Natural killer cell (primary cell): ENCODE results near the gene PUS1. TPM values are rescaled to one million over a fixed set of nuclear protein-coding genes. Genes with fewer than 3 reads are reported as not detected.

Experiments used
- ATAC-seq, 3 donors: fragments of 150-1000 bp in 2 of 3; fragments of 200-7000 bp in 1 of 3; cut with Tn5 transposase; 1 replicate in 1 of 3; 2 replicates in 2 of 3; pipeline ENCODE4 v1.10.0; 2021; ENCODE audit warnings: mild to moderate bottlenecking in 2 of 3, moderate library complexity in 2 of 3
- DNase-seq, 2 donors: peaks; one replicate each; pipeline versions ENCODE4 v3.0.0 to v3.0.0-alpha.2; 2013 to 2021; ENCODE audit warnings: mixed read lengths in 1 of 2
- H3K27ac ChIP-seq: one replicate; pipeline ENCODE4 v1.5.1; 2013; ENCODE audit warnings: mild to moderate bottlenecking, low read length
- H3K27me3 ChIP-seq: one replicate; pipeline ENCODE4 v1.6.1; 2013; ENCODE audit warnings: low read length; ENCODE audit not compliant: control insufficient read depth, insufficient read depth
- H3K36me3 ChIP-seq: one replicate; pipeline ENCODE4 v1.6.1; 2013; ENCODE audit warnings: low read length; ENCODE audit not compliant: control insufficient read depth, insufficient read depth
- H3K4me1 ChIP-seq: one replicate; pipeline ENCODE4 v1.6.1; 2013; ENCODE audit warnings: low read length; ENCODE audit not compliant: control insufficient read depth, insufficient read depth
- H3K4me3 ChIP-seq: one replicate; pipeline ENCODE4 v1.5.1; 2013; ENCODE audit warnings: low read length
- H3K9me3 ChIP-seq: one replicate; pipeline ENCODE4 v1.6.1; 2013; ENCODE audit warnings: low read length; ENCODE audit not compliant: control insufficient read depth, insufficient read depth
- H3K27ac Mint-ChIP-seq, 2 donors: one replicate each; pipeline ENCODE4 v1.8.0; 2022; ENCODE audit warnings: mild to moderate bottlenecking in 2 of 2, mixed read lengths in 2 of 2, moderate library complexity in 1 of 2
- H3K27me3 Mint-ChIP-seq, 2 donors: one replicate each; pipeline ENCODE4 v1.8.0; 2022; ENCODE audit warnings: low read depth in 2 of 2, mixed read lengths in 2 of 2
- H3K36me3 Mint-ChIP-seq: one replicate; pipeline ENCODE4 v1.8.0; 2022; ENCODE audit warnings: mixed read lengths
- H3K4me1 Mint-ChIP-seq, 2 donors: one replicate each; pipeline ENCODE4 v1.8.0; 2022; ENCODE audit warnings: mixed read lengths in 2 of 2
- H3K4me3 Mint-ChIP-seq: one replicate; pipeline ENCODE4 v1.8.0; 2022; ENCODE audit warnings: mild to moderate bottlenecking, moderate library complexity, mixed read lengths
- H3K9me3 Mint-ChIP-seq, 2 donors: one replicate each; pipeline ENCODE4 v1.8.0; 2022; ENCODE audit warnings: mixed read lengths in 2 of 2
- WGBS: methylation state at CpG from one replicate; pipeline ENCODE4 v1.1.7; 2013; ENCODE audit warnings: missing lambda C conversion rate; ENCODE audit not compliant: insufficient coverage; 5-methylcytosine and 5-hydroxymethylcytosine counted together
- intact Hi-C: fragments of 100-400 bp; cut with micrococcal nuclease; formaldehyde crosslinking; loops from one replicate; pipeline ENCODE4 v1.14.2; 2022
- total RNA-seq, 4 donors: library from RNA; stranded (reverse); fragments of 120-200 nt in 1 of 4; gene quantifications; one replicate each; pipeline versions ENCODE4 v1.2.3 to v1.2.4, GENCODE V29; 2013 to 2022
- TF ChIP-seq, protein P1 (sequence below): fragments of 200-600 bp; IDR thresholded peaks from one replicate; pipeline ENCODE4 v1.8.0; 2022; ENCODE audit warnings: antibody characterized with exemption

The PUS1 gene
- total RNA-seq, 3 donors from 2014 or later (not counting 1 experiment from before 2014, with no cell fraction given): 16.9 to 21.9 (median 20.6) TPM

DNA sequence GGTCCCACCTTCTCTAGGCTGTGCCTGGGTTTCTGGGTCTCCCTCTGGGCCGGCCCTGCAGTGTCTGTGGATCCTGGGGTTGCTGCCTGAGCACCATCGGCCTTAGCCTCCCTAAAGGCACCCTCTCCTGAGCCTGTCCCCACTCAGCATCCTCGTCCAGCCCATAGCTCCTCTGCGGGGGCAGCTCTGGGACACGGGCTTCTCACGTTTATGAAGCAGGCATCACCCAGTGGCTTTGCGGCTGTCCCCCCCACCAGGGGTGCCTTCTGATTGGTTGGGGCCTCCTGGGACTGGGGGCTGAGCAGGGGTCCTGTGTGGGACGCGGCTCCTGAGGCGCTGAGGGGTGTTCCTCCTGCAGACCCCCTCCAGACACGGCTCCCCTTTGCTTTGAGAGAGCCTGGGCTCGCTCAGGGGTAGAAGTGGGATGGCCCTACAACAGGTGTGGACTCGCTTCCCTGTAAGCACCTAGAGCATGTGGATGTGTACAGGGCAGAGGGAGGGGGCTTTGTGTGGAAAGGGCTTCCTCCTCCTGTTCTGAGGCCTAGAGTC, 23.9 kb upstream of the PUS1 start:
- Mint-ChIP-seq H3K9me3 (no peaks in the 10 kb centered on the region), H3K27me3 (no peaks in the 10 kb centered on the region), H3K27ac (peak overlapping the region in 1 of 2 donors; percentile 20), H3K4me3 (no peak overlapping the region), H3K36me3 (no peaks in the 10 kb centered on the region), H3K4me1 (peaks cover 0 to 27% of the 10 kb centered on the region in 2 donors)
- no peak for DNase-seq
- intact Hi-C loops: no loop called here
- Histone ChIP-seq H3K4me3 (no peak overlapping the region), H3K27ac (no peak overlapping the region), H3K4me1 (peaks cover 20% of the 10 kb centered on the region), H3K36me3 (peaks cover 7% of the 10 kb centered on the region), H3K27me3 (no peaks in the 10 kb centered on the region), H3K9me3 (no peaks in the 10 kb centered on the region)
- WGBS: 89% methylated on average over 13 of the region's 13 CpGs
- TF ChIP-seq, protein P1, sequence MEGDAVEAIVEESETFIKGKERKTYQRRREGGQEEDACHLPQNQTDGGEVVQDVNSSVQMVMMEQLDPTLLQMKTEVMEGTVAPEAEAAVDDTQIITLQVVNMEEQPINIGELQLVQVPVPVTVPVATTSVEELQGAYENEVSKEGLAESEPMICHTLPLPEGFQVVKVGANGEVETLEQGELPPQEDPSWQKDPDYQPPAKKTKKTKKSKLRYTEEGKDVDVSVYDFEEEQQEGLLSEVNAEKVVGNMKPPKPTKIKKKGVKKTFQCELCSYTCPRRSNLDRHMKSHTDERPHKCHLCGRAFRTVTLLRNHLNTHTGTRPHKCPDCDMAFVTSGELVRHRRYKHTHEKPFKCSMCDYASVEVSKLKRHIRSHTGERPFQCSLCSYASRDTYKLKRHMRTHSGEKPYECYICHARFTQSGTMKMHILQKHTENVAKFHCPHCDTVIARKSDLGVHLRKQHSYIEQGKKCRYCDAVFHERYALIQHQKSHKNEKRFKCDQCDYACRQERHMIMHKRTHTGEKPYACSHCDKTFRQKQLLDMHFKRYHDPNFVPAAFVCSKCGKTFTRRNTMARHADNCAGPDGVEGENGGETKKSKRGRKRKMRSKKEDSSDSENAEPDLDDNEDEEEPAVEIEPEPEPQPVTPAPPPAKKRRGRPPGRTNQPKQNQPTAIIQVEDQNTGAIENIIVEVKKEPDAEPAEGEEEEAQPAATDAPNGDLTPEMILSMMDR: no peak
- ATAC-seq: no peak

DNA sequence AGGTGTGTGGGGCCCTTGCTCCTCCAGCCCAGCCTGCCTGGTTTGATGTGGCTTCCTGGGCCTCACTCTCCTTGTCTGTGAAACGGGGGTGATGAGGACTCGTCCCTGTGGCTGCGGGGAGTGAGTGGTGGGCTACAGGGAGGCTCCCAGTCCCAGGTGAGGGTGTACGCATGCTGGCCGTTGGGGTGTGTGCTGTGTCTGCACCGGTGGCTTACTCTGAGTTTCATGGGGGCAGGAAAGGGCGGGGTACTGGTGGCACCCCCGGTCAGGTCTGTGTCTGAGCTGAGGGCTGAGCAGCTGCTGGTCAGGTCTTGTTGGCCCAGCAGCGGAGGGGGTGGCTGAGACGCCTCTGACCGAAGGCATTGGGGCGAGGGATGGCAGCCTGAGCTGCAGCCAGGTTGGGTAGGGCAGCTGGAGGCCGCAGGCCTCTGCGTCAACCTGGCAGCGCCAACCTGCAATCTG, 23.4 kb upstream of the PUS1 start:
- no peak for DNase-seq
- H3K4me1 Mint-ChIP-seq: peaks cover 0 to 24% of the 10 kb centered on the region in 2 donors
- Histone ChIP-seq H3K9me3 (no peaks in the 10 kb centered on the region), H3K27ac (no peak overlapping the region), H3K4me1 (peaks cover 20% of the 10 kb centered on the region), H3K27me3 (no peaks in the 10 kb centered on the region), H3K36me3 (peaks cover 11% of the 10 kb centered on the region), H3K4me3 (no peak overlapping the region)
- H3K27ac Mint-ChIP-seq: peak overlapping the region in 1 of 2 donors; percentile 20
- intact Hi-C loops: no loop called here
- no peaks in the 10 kb centered on the region for H3K9me3 Mint-ChIP-seq
- WGBS: 76% methylated on average over 15 of the region's 15 CpGs
- ATAC-seq: no peak
- TF ChIP-seq, protein P1: no peak
- no peak overlapping the region for H3K4me3 Mint-ChIP-seq
- no peaks in the 10 kb centered on the region for H3K27me3 Mint-ChIP-seq
- no peaks in the 10 kb centered on the region for H3K36me3 Mint-ChIP-seq

DNA sequence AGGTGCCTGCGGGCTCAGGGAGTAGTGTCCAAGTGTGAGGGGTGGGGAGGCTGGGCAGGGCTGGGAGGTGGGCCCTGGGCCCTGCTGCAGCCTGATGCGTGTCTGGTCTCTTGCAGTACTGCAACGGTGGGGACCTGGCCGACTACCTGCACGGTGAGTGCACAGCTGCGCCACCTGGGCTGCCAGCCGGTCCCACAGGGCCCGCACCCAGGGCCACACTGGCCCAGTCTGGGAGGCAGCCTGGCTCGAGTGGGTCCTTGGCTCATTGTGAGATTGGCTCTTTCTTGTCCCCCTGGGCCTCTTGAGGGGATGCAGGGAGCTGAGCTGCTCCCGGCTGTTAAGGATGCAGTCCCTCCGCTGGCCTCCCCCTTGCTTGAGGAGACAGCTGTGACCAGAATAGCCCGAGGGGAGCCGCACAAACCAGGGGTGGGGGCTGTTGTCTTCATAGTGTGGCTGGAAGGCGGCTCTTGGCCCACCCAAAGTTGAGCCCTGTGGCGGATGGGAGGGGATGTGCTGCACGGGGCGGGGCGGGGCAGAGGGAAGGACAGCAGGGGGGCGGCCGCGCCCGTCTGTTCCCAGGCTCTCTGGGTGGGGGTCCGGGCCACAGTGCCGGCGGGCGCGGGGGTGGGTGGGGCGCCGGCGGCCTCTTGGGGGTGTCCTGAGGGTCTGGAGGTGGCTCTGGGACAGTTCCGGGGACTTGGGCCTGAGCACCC, 21.5 kb upstream of the PUS1 start:
- Histone ChIP-seq H3K9me3 (no peaks in the 10 kb centered on the region), H3K4me3 (no peak overlapping the region), H3K27me3 (no peaks in the 10 kb centered on the region), H3K36me3 (peaks cover 25% of the 10 kb centered on the region), H3K27ac (no peak overlapping the region), H3K4me1 (peaks cover 7% of the 10 kb centered on the region)
- Mint-ChIP-seq H3K4me3 (no peak overlapping the region), H3K36me3 (no peaks in the 10 kb centered on the region), H3K4me1 (peaks cover 0 to 13% of the 10 kb centered on the region in 2 donors), H3K27ac (no peak overlapping the region), H3K27me3 (no peaks in the 10 kb centered on the region), H3K9me3 (no peaks in the 10 kb centered on the region)
- DNase-seq: no peak
- TF ChIP-seq, protein P1: no peak
- no peak for ATAC-seq
- 97% methylated on average over 29 of the region's 31 CpGs for WGBS
- intact Hi-C loops: no loop called here
